ENCODE results near the gene SPTLC3.

DNA sequence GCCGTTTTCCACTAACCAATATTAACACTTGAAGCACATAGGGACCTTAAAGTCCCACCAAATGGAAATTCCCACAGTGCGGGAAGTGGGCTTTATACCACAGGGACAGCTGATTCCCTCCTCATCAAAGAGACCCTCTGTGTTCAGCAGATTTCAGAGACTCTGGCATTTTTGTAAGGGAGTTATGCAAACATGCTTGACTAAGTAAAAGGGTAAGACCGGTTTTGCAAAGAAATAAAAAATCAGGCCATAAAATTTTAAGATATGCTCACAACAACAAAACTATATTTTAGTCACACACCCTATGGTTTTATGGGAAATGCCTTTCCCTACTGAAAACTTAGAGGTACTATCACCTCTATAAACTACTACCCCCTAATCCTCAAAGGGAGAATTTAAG lies 45.4 kb upstream of the SPTLC3 start:
- TF ChIP-seq CTCF (IDR thresholded peaks at IDR 0.05; ENCODE audit: insufficient read depth, low read length) (no peak), REST (IDR thresholded peaks at IDR 0.05; ENCODE audit: insufficient replicate concordance, low read depth) (no peak), POLR2AphosphoS5 (IDR thresholded peaks at IDR 0.05; ENCODE audit: low read depth) (no peak), SPI1 (IDR thresholded peaks at IDR 0.05; ENCODE audit: borderline replicate concordance, low read depth) (no peak), GABPA (IDR thresholded peaks at IDR 0.05; ENCODE audit: low read depth) (no peak)

Data from HL-60 (cell line).